K562 (cell line): Measurements from ENCODE around the gene CD55. TPM values are rescaled to one million over a fixed set of nuclear protein-coding genes. Genes with fewer than 3 reads are reported as not detected.

ENCODE experiments used
- ATF7 ChIP-seq: fragments of 450-650 bp; IDR thresholded peaks from 2 replicates; pipeline ENCODE4 v1.7.1; 2014; ENCODE audit warnings: mild to moderate bottlenecking, moderate library complexity
- CXXC5 ChIP-seq: fragments of 250-450 bp; sonication (Bioruptor Pico); IDR thresholded peaks from 2 replicates; pipeline ENCODE4 v1.8.0; 2022; ENCODE audit warnings: inconsistent platforms, mild to moderate bottlenecking, moderate library complexity
- DPF2 ChIP-seq: fragments of 450-650 bp; IDR thresholded peaks from 2 replicates; pipeline ENCODE4 v1.6.1; 2016
- HNRNPUL1 ChIP-seq: fragments of 200-400 bp; formaldehyde crosslinking; IDR thresholded peaks from 2 replicates; pipeline ENCODE4 v1.6.1; 2017; ENCODE audit warnings: low read length
- KLF6 ChIP-seq: fragments of 250-450 bp; sonication (Bioruptor Pico); IDR thresholded peaks from 2 replicates; pipeline ENCODE4 v1.4.0; 2020; ENCODE audit warnings: mild to moderate bottlenecking, moderate library complexity, borderline replicate concordance
- MAZ ChIP-seq, 2 experiments: fragments of 450-650 bp in 1 of 2; sonication (generic) in 1 of 2; formaldehyde crosslinking; IDR thresholded peaks in 1 of 2; conservative IDR thresholded peaks in 1 of 2; 2 replicates each; pipeline versions ENCODE4 v1.4.0 to v1.5.0; 2020; ENCODE audit warnings: mild to moderate bottlenecking in 1 of 2, missing genetic modification reagents in 1 of 2
- NFRKB ChIP-seq: fragments of 450-650 bp; IDR thresholded peaks from 2 replicates; pipeline ENCODE4 v1.6.1; 2016; ENCODE audit warnings: low read depth
- NR2C1 ChIP-seq, 2 experiments: fragments of 450-650 bp; IDR thresholded peaks; 2 replicates each; pipeline ENCODE4 v1.6.1; 2017; ENCODE audit warnings: mild to moderate bottlenecking in 2 of 2, antibody characterized with exemption in 1 of 2, inconsistent platforms in 1 of 2, missing compliant biosample characterization in 1 of 2, missing genetic modification characterization in 1 of 2
- NRF1 ChIP-seq, 2 experiments: fragments of 450-650 bp; IDR thresholded peaks in 1 of 2; conservative IDR thresholded peaks in 1 of 2; 2 replicates each; pipeline ENCODE4 v1.6.1; 2014; ENCODE audit warnings: mild to moderate bottlenecking in 2 of 2
- PTRF ChIP-seq: fragments of 450-650 bp; IDR thresholded peaks from 2 replicates; pipeline ENCODE4 v1.6.1; 2016; ENCODE audit warnings: mild to moderate bottlenecking, missing genetic modification characterization, missing compliant biosample characterization
- SAFB ChIP-seq: fragments of 200-400 bp; formaldehyde crosslinking; IDR thresholded peaks from 2 replicates; pipeline ENCODE4 v1.6.1; 2017; ENCODE audit warnings: low read depth, low read length, borderline replicate concordance
- SIN3A ChIP-seq, 2 experiments: fragments of 150-350 bp in 1 of 2; IDR thresholded peaks; 2 replicates each; pipeline ENCODE4 v1.6.1; 2011 to 2016; ENCODE audit warnings: borderline replicate concordance in 2 of 2, low read depth in 2 of 2, low read length in 2 of 2, mild to moderate bottlenecking in 2 of 2, moderate library complexity in 2 of 2; ENCODE audit not compliant: control insufficient read depth in 1 of 2
- TBP ChIP-seq: optimal IDR thresholded peaks from 2 replicates; pipeline ENCODE3; 2011; ENCODE audit warnings: low read depth, low read length, improper control_type of control experiment
- ZNF707 ChIP-seq: fragments of 250-450 bp; sonication (Bioruptor Pico); conservative IDR thresholded peaks from 2 replicates; pipeline ENCODE4 v1.8.0; 2022; ENCODE audit warnings: inconsistent platforms, mild to moderate bottlenecking, moderate library complexity
- polyA plus RNA-seq, 8 experiments: library from polyadenylated mRNA; depleted of rRNA in 4 of 8; stranded (reverse) in 5 of 8; unstranded in 3 of 8; fragments of >200 nt; fragmentation: Nextera tagmentation in 2 of 8; fragmentation: Illumina TruSeq in 1 of 8; extraction: Ambion mirVana in 2 of 8; extraction: Trizol in 1 of 8; gene quantifications; 2 replicates each; pipeline versions ENCODE4 v1.2.1 to v1.2.3, GENCODE V29; 2011 to 2014; ENCODE audit warnings: inconsistent platforms in 1 of 8, missing spikeins in 1 of 8
- total RNA-seq, 7 experiments: library from RNA; depleted of rRNA in 6 of 7; stranded (reverse); fragments of >200 nt in 6 of 7; fragmentation: Illumina TruSeq in 2 of 7; extraction: Trizol in 2 of 7; gene quantifications; 2 replicates each; pipeline versions ENCODE4 v1.2.1 to v1.2.3, GENCODE V29; 2011 to 2021; ENCODE audit warnings: low replicate concordance in 1 of 7
- TF ChIP-seq, protein P1 (sequence below): fragments of 450-650 bp; formaldehyde crosslinking; IDR thresholded peaks from 2 replicates; pipeline ENCODE4 v1.4.0; 2022; ENCODE audit warnings: mild to moderate bottlenecking, moderate library complexity
- TF ChIP-seq, protein P2 (sequence below): fragments of 450-650 bp; IDR thresholded peaks from 2 replicates; pipeline ENCODE4 v1.6.1; 2016; ENCODE audit warnings: low read depth, mild to moderate bottlenecking, moderate library complexity
- TF ChIP-seq, protein P3 (sequence below): fragments of 450-650 bp; IDR thresholded peaks from 2 replicates; pipeline ENCODE4 v1.6.1; 2016
- TF ChIP-seq, protein P4 (sequence below), 2 experiments: fragments of 450-650 bp in 1 of 2; sonication (generic) in 1 of 2; formaldehyde crosslinking in 1 of 2; IDR thresholded peaks in 1 of 2; conservative IDR thresholded peaks in 1 of 2; 2 replicates each; pipeline versions ENCODE4 v1.6.1 to v1.8.1; 2016 to 2023; ENCODE audit warnings: mild to moderate bottlenecking in 2 of 2, moderate library complexity in 2 of 2, inconsistent platforms in 1 of 2, missing genetic modification reagents in 1 of 2
- TF ChIP-seq, protein P5 (sequence below): sonication (generic); formaldehyde crosslinking; IDR thresholded peaks from 2 replicates; pipeline ENCODE4 v1.8.1; 2023; ENCODE audit warnings: mild to moderate bottlenecking, missing genetic modification reagents, moderate library complexity

Gene CD55
- total and polyA plus RNA-seq, 9 of the 15 experiments (the other 6 are each of a cell fraction or from before 2014, with no cell fraction given), result 17.7 to 150 (median 97.0) TPM

DNA sequence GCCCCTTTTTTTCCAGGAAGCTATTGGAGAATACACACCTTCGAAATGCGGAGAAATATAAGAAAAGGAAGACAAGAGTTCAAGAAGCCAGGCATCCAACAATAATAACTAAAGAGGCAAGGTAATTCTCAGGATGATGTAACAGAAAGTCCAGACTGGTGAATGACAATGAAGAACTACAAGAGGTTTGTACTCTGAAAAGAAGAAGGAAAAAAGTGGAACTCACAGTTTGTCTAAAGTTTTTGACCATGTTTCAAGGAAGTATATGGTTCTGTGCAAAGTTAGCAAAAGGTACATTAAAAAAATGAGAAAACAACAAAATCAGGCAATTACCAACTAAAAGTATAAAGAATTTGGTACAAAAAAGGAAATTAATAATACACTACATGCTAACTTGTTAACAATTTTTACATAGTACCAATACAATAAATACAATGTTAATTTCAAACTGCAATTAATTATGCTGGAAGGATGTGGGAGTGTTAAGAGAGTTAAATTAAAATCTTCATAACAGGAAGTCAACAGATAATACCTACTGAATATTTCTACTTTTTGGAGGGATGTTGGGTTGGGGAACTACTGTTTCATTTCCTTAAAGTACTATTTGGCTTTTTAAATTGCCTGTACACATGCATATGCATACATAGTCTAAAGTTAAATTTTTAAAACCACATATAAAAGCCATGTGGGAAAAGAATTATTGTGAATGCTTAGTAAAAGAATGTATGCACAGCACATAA is 12.9 kb upstream of the CD55 start (continued):
- TF ChIP-seq MAZ (CRISPR knock-in tag; conservative IDR thresholded peaks at IDR 0.05 in 1 of 2, IDR thresholded peaks at IDR 0.05 in 1 of 2), result 0 out of 4 replicates have a peak, but pooled peaks of 1 of the 2 experiments have one; percentile 26
- 0 out of 2 replicates have a peak, but pooled peaks have one; percentile 41 for TF ChIP-seq ATF7
- TF ChIP-seq, protein P1, sequence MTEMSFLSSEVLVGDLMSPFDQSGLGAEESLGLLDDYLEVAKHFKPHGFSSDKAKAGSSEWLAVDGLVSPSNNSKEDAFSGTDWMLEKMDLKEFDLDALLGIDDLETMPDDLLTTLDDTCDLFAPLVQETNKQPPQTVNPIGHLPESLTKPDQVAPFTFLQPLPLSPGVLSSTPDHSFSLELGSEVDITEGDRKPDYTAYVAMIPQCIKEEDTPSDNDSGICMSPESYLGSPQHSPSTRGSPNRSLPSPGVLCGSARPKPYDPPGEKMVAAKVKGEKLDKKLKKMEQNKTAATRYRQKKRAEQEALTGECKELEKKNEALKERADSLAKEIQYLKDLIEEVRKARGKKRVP (CRISPR knock-in tag), result 0 out of 2 replicates have a peak, but pooled peaks have one; percentile 20
- no peak for TF ChIP-seq NR2C1 (IDR thresholded peaks at IDR 0.05)
- TF ChIP-seq NR2C1 (tag; IDR thresholded peaks at IDR 0.05), result no peak
- no peak for TF ChIP-seq TBP
- TF ChIP-seq HNRNPUL1, result no peak
- TF ChIP-seq, protein P2, sequence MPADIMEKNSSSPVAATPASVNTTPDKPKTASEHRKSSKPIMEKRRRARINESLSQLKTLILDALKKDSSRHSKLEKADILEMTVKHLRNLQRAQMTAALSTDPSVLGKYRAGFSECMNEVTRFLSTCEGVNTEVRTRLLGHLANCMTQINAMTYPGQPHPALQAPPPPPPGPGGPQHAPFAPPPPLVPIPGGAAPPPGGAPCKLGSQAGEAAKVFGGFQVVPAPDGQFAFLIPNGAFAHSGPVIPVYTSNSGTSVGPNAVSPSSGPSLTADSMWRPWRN, result 0 out of 2 replicates have a peak, but pooled peaks have one; percentile 10
- peak; percentile 58 for TF ChIP-seq NFRKB
- TF ChIP-seq, protein P3, sequence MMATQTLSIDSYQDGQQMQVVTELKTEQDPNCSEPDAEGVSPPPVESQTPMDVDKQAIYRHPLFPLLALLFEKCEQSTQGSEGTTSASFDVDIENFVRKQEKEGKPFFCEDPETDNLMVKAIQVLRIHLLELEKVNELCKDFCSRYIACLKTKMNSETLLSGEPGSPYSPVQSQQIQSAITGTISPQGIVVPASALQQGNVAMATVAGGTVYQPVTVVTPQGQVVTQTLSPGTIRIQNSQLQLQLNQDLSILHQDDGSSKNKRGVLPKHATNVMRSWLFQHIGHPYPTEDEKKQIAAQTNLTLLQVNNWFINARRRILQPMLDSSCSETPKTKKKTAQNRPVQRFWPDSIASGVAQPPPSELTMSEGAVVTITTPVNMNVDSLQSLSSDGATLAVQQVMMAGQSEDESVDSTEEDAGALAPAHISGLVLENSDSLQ, result peak; percentile 48
- TF ChIP-seq NRF1 (conservative IDR thresholded peaks at IDR 0.05 in 1 of 2, IDR thresholded peaks at IDR 0.05 in 1 of 2), result no peak
- 0 out of 2 replicates have a peak, but pooled peaks have one; percentile 15 for TF ChIP-seq KLF6
- no peak for TF ChIP-seq ZNF707 (CRISPR knock-in tag)
- peak; percentile 23; the same call in 1 of the 2 replicates for TF ChIP-seq DPF2
- TF ChIP-seq, protein P4, sequence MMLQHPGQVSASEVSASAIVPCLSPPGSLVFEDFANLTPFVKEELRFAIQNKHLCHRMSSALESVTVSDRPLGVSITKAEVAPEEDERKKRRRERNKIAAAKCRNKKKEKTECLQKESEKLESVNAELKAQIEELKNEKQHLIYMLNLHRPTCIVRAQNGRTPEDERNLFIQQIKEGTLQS (IDR thresholded peaks at IDR 0.05), result peak; percentile 84
- TF ChIP-seq, protein P4 (CRISPR knock-in tag; conservative IDR thresholded peaks at IDR 0.05), result no peak
- TF ChIP-seq PTRF (tag), result no peak
- TF ChIP-seq, protein P5, sequence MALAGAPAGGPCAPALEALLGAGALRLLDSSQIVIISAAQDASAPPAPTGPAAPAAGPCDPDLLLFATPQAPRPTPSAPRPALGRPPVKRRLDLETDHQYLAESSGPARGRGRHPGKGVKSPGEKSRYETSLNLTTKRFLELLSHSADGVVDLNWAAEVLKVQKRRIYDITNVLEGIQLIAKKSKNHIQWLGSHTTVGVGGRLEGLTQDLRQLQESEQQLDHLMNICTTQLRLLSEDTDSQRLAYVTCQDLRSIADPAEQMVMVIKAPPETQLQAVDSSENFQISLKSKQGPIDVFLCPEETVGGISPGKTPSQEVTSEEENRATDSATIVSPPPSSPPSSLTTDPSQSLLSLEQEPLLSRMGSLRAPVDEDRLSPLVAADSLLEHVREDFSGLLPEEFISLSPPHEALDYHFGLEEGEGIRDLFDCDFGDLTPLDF (CRISPR knock-in tag), result no peak
- no peak for TF ChIP-seq SIN3A (IDR thresholded peaks at IDR 0.05; ENCODE audit: borderline replicate concordance in 2 of 2, control insufficient read depth in 1 of 2, low read depth in 2 of 2, low read length in 2 of 2)
- peak; percentile 13; the same call in 1 of the 2 replicates for TF ChIP-seq CXXC5
- TF ChIP-seq SAFB, result no peak
